ENCODE data around the gene HTD2.
"Not testable (repeated sequence)": the region's sequence is repeated elsewhere in the genome, so short reads cannot be mapped to it uniquely, and the experiment has no call there.

HTD2 gene

DNA sequence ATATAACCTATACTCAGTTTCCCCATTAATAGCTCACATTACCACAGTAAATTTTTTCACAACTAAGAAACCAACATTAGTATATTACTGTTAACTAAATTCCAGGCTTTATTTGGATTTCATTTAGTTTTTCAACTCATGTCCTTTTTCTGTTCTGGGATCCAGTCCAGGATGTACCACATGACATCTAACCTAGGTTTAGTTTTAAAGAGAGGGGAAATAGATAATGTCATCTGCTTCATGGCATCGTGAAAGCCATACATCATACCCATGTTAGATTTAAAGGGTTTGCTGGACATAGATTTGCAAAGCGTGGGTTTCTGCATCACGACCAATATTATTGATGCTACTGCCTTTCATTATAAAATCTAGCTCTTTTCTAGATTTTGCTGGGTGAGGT is 33.4 kb upstream of the HTD2 start:
- Histone ChIP-seq H3K4me1 (ENCODE audit: insufficient read depth, low read length) (no peaks in the 10 kb centered on the region), H3K9me3 (ENCODE audit: insufficient read depth, low read depth, low read length) (no peaks in the 10 kb centered on the region), H3K27me3 (ENCODE audit: insufficient read depth, low read length) (no peaks in the 10 kb centered on the region), H3K4me3 (ENCODE audit: low read length) (no peak overlapping the region), H3K27ac (ENCODE audit: low read depth, low read length) (no peak overlapping the region), H3K36me3 (ENCODE audit: insufficient read depth, low read length) (no peaks in the 10 kb centered on the region), H3K9ac (ENCODE audit: low read depth, low read length) (no peak overlapping the region)
- 97% methylated on average over 3 of the region's 3 CpGs for WGBS

DNA sequence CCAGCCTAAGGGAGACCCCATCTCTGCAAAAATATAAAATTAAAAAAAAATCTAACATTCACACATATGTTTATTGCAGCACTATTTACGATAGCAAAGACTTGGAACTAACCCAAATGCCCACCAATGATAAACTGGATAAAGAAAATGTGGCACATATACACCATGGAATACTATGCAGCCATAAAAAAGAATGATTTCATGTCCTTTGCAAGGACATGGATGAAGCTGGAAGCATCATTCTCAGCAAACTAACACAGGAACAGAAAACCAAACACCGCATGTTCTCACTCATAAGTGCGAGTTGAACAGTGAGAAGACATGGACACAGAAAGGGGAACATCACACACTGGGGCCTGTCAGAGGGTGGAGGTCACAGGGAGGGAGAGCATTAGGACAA is 33.0 kb upstream of the HTD2 start:
- not testable (repeated sequence) for H3K4me3 ChIP-seq (ENCODE audit: low read length); H3K36me3 ChIP-seq (ENCODE audit: insufficient read depth, low read length); H3K9ac ChIP-seq (ENCODE audit: low read depth, low read length); H3K9me3 ChIP-seq (ENCODE audit: insufficient read depth, low read depth, low read length); H3K27ac ChIP-seq (ENCODE audit: low read depth, low read length); H3K27me3 ChIP-seq (ENCODE audit: insufficient read depth, low read length); H3K4me1 ChIP-seq (ENCODE audit: insufficient read depth, low read length)
- 94% methylated on average over 3 of the region's 3 CpGs for WGBS

DNA sequence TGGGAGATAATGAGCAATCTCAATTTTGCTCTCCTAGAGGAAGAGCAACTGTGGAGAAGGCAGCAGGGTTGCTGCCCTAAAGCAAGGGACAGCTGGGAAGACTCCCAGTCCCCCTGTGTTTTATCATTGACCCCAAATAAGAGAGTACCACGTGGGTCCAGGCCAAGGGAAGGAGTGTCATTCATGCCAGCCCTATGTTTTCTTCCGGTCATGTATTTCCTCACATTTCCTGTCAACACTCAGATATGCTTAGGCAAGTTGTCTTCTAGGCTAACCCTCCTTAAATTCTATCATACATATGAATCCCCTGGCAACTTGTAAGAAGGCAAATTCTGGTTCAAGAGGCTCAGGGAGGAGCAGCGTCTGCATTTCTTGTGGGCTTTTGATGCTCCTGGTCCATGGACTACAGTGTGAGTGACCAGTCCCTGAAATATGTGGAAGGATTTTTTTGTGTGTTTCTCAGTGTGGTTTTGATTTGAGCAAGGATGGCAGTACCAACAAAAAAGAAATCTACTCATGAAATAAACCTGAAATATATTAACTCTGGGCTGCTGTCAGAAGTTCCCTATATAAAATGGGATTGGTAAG is 32.2 kb upstream of the HTD2 start:
- H3K27me3 ChIP-seq (ENCODE audit: insufficient read depth, low read length) = no peaks in the 10 kb centered on the region
- H3K9ac ChIP-seq (ENCODE audit: low read depth, low read length) = no peak overlapping the region
- no peaks in the 10 kb centered on the region for H3K36me3 ChIP-seq (ENCODE audit: insufficient read depth, low read length)
- 87% methylated on average over 3 of the region's 3 CpGs for WGBS
- H3K9me3 ChIP-seq (ENCODE audit: insufficient read depth, low read depth, low read length) = no peaks in the 10 kb centered on the region
- H3K27ac ChIP-seq (ENCODE audit: low read depth, low read length) = no peak overlapping the region
- H3K4me1 ChIP-seq (ENCODE audit: insufficient read depth, low read length) = no peaks in the 10 kb centered on the region
- no peak overlapping the region for H3K4me3 ChIP-seq (ENCODE audit: low read length)

DNA sequence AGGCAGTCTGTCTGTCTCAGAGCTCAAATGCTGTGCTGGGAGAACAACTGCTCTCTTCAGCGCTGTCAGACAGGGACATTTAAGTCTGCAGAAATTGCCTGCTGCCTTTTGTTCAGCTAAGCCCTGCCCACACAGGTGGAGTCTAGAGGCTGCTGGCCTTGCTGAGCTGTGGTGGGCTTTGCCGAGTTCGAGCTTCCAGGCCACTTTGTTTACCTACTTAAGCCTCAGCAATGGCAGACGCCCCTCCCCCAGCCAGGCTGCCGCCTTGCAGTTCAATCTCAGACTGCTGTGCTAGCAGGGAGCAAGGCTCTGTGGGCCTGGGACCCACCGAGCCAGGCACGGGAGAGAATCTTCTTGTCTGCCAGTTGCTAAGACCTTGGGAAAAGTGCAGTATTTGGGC is 25.3 kb upstream of the HTD2 start:
- Histone ChIP-seq H3K27ac (ENCODE audit: low read depth, low read length) (no peak overlapping the region), H3K9me3 (ENCODE audit: insufficient read depth, low read depth, low read length) (no peaks in the 10 kb centered on the region), H3K9ac (ENCODE audit: low read depth, low read length) (no peak overlapping the region), H3K36me3 (ENCODE audit: insufficient read depth, low read length) (no peaks in the 10 kb centered on the region), H3K27me3 (ENCODE audit: insufficient read depth, low read length) (no peaks in the 10 kb centered on the region), H3K4me1 (ENCODE audit: insufficient read depth, low read length) (no peaks in the 10 kb centered on the region), H3K4me3 (ENCODE audit: low read length) (no peak overlapping the region)
- WGBS = 64% methylated on average over 7 of the region's 7 CpGs

DNA sequence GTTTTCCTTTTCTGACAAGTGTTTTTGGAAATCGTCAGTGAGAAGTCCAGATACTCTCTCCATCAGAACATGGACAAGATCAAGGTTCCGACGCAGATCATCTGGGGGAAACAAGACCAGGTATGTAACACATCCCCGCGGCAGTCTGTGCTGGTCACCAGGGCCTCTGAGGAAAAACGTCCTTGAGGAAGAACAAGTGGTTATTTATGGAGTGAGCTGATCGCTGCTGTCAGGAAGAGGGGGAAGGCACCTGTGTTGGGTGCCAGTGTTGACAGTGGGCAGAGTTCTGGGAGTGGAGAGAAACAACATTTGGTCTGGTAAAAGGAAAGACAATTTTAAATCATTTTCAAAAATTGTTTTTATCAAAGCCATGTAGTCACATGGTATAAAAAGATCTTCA is 21.0 kb upstream of the HTD2 start:
- Histone ChIP-seq H3K4me1 (ENCODE audit: insufficient read depth, low read length) (no peaks in the 10 kb centered on the region), H3K4me3 (ENCODE audit: low read length) (no peak overlapping the region), H3K36me3 (ENCODE audit: insufficient read depth, low read length) (no peaks in the 10 kb centered on the region), H3K9me3 (ENCODE audit: insufficient read depth, low read depth, low read length) (no peaks in the 10 kb centered on the region), H3K9ac (ENCODE audit: low read depth, low read length) (no peak overlapping the region), H3K27ac (ENCODE audit: low read depth, low read length) (no peak overlapping the region), H3K27me3 (ENCODE audit: insufficient read depth, low read length) (no peaks in the 10 kb centered on the region)
- WGBS = 96% methylated on average over 7 of the region's 7 CpGs

DNA sequence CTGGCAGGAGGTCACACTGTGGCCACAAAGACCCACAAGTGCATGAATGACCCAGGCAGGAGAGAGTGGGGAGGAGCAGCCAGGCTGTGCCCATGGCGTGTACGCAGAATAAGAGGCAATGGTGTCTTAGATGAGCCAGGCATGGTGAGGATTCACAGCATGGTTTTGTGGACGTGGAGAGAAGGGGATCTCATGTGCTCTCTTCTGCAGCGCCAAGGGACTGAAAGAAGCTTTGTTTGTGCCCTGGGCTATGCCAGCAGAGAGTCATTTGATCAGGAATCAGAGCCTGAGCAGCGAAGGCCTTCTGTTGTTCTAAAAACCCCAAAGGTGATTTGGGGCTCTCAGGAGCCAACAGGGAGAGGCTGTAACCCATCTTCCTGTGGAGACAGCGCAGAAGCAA is 19.0 kb upstream of the HTD2 start:
- H3K9me3 ChIP-seq (ENCODE audit: insufficient read depth, low read depth, low read length) = no peaks in the 10 kb centered on the region
- no peak overlapping the region for H3K27ac ChIP-seq (ENCODE audit: low read depth, low read length)
- H3K36me3 ChIP-seq (ENCODE audit: insufficient read depth, low read length) = no peaks in the 10 kb centered on the region
- H3K4me1 ChIP-seq (ENCODE audit: insufficient read depth, low read length) = no peaks in the 10 kb centered on the region
- H3K9ac ChIP-seq (ENCODE audit: low read depth, low read length) = no peak overlapping the region
- no peaks in the 10 kb centered on the region for H3K27me3 ChIP-seq (ENCODE audit: insufficient read depth, low read length)
- 94% methylated on average over 6 of the region's 6 CpGs for WGBS
- H3K4me3 ChIP-seq (ENCODE audit: low read length) = no peak overlapping the region

DNA sequence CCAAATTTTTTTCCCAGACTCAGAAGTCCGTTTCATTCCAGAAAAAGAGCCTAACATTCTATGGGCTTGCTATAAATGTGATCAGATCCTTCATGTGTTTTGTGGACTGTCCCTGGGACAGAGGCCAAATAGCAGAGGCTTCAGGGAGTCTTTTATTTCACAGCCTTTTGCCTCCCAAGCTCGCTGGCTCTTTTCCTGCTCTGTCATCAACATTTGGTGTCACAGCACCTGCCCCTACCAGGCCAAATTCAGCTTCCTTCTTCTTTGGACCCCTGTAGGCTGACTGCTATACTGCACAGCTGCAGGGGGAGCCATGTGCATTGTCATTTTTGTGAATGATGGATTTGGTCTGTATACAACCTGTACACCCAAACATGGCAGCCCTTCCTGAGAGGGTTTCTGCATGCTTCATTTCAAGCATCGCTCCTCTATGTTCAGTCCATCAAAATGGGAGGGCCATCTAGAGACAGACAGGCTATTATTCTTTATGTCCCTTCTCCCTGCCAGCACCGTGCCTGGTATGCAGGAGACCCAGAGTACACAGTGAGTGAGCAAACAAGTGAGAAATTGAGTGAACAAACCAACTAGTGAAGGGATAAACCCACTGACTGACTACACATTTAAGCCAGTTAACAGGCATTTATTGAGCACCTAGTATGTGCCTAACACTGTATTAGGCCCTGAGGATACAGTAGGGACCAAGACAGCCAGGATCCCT is 18.1 kb upstream of the HTD2 start:
- Histone ChIP-seq H3K4me3 (ENCODE audit: low read length) (no peak overlapping the region), H3K36me3 (ENCODE audit: insufficient read depth, low read length) (no peaks in the 10 kb centered on the region), H3K4me1 (ENCODE audit: insufficient read depth, low read length) (no peaks in the 10 kb centered on the region), H3K9me3 (ENCODE audit: insufficient read depth, low read depth, low read length) (no peaks in the 10 kb centered on the region), H3K27ac (ENCODE audit: low read depth, low read length) (no peak overlapping the region), H3K27me3 (ENCODE audit: insufficient read depth, low read length) (no peaks in the 10 kb centered on the region), H3K9ac (ENCODE audit: low read depth, low read length) (no peak overlapping the region)
- 93% methylated on average over 4 of the region's 4 CpGs for WGBS

GRCh38 chr3:58288964-58289613 is 17.2 kb upstream of the HTD2 start:
- H3K27me3 ChIP-seq (ENCODE audit: insufficient read depth, low read length); H3K36me3 ChIP-seq (ENCODE audit: insufficient read depth, low read length); H3K9ac ChIP-seq (ENCODE audit: low read depth, low read length); H3K4me3 ChIP-seq (ENCODE audit: low read length); H3K4me1 ChIP-seq (ENCODE audit: insufficient read depth, low read length); H3K9me3 ChIP-seq (ENCODE audit: insufficient read depth, low read depth, low read length); H3K27ac ChIP-seq (ENCODE audit: low read depth, low read length): not testable (repeated sequence)
- WGBS = 100% methylated on average over 1 of the region's 4 CpGs

DNA sequence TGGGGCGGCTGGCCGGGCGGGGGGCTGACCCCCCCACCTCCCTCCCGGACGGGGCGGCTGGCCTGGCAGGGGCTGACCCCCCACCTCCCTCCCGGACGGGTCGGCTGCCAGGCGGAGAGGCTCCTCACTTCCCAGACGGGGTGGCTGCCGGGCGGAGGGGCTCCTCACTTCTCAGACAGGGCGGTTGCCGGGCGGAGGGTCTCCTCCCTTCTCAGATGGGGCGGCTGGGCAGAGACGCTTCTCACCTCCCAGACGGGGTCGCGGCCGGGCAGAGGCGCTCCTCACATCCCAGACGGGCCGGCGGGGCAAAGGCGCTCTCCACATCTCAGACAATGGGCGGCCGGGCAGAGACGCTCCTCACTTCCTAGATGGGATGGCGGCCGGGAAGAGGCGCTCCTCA is 15.9 kb upstream of the HTD2 start:
- not testable (repeated sequence) for H3K27me3 ChIP-seq (ENCODE audit: insufficient read depth, low read length); H3K27ac ChIP-seq (ENCODE audit: low read depth, low read length); H3K4me3 ChIP-seq (ENCODE audit: low read length); H3K36me3 ChIP-seq (ENCODE audit: insufficient read depth, low read length); H3K9me3 ChIP-seq (ENCODE audit: insufficient read depth, low read depth, low read length); H3K4me1 ChIP-seq (ENCODE audit: insufficient read depth, low read length); H3K9ac ChIP-seq (ENCODE audit: low read depth, low read length)
- WGBS = 97% methylated on average over 17 of the region's 33 CpGs

GRCh38 chr3:58291671-58292338 is 14.5 kb upstream of the HTD2 start:
- Histone ChIP-seq H3K36me3 (ENCODE audit: insufficient read depth, low read length) (no peaks in the 10 kb centered on the region), H3K27ac (ENCODE audit: low read depth, low read length) (no peak overlapping the region), H3K9ac (ENCODE audit: low read depth, low read length) (no peak overlapping the region), H3K4me3 (ENCODE audit: low read length) (no peak overlapping the region), H3K9me3 (ENCODE audit: insufficient read depth, low read depth, low read length) (no peaks in the 10 kb centered on the region), H3K4me1 (ENCODE audit: insufficient read depth, low read length) (no peaks in the 10 kb centered on the region), H3K27me3 (ENCODE audit: insufficient read depth, low read length) (no peaks in the 10 kb centered on the region)
- WGBS = 81% methylated on average over 9 of the region's 9 CpGs

- Histone ChIP-seq H3K4me3 (ENCODE audit: low read length) (no peak overlapping the region), H3K27ac (ENCODE audit: low read depth, low read length) (no peak overlapping the region), H3K9ac (ENCODE audit: low read depth, low read length) (no peak overlapping the region), H3K27me3 (ENCODE audit: insufficient read depth, low read length) (no peaks in the 10 kb centered on the region), H3K36me3 (ENCODE audit: insufficient read depth, low read length) (no peaks in the 10 kb centered on the region), H3K4me1 (ENCODE audit: insufficient read depth, low read length) (no peaks in the 10 kb centered on the region), H3K9me3 (ENCODE audit: insufficient read depth, low read depth, low read length) (no peaks in the 10 kb centered on the region)
- WGBS = 89% methylated on average over 10 of the region's 10 CpGs
Observed at GRCh38 chr3:58292866-58293265, 13.5 kb upstream of the HTD2 start.
